ENCODE results near the gene ITIH3. TPM values are rescaled to one million over a fixed set of nuclear protein-coding genes. Genes with fewer than 3 reads are reported as not detected.

Gene ITIH3
- total and polyA plus RNA-seq, 2 of the 8 experiments (the other 6 are each of a cell fraction or from before 2014, with no cell fraction given) = not detected

DNA sequence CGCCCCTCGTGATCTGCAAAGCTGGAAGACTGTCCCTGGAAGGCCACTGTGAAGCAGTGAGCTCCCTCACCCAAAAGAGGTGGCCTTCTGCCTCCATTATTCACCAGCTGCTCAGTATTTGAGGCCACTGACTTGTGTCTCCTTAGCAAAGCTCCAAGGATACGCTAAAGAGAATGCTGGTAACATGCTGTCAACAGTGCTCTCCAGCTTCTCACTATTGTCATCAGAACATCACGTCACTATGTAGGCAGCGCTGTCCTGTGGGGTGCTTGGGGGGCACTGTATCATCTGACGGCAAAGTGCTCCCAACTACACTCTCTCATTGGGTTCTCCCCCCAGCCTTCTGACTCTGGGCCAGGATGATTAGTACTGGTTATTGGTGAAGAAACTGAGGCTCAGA is 21.6 kb downstream of the ITIH3 start (continued):
- TF ChIP-seq FOSL1 (IDR thresholded peaks at IDR 0.05; ENCODE audit: insufficient read depth, low read depth, low read length) (no peak), SP4 (IDR thresholded peaks at IDR 0.05; ENCODE audit: low read length) (no peak), KDM5A (IDR thresholded peaks at IDR 0.05; ENCODE audit: low read length) (no peak), EGR1 (IDR thresholded peaks at IDR 0.05; ENCODE audit: borderline replicate concordance, low read depth, low read length) (no peak), YY1 (IDR thresholded peaks at IDR 0.05; ENCODE audit: low read depth, low read length) (no peak), TAF7 (optimal IDR thresholded peaks at IDR 0.05; ENCODE audit: borderline replicate concordance, low read depth, low read length) (no peak)
- TF ChIP-seq, protein P1, sequence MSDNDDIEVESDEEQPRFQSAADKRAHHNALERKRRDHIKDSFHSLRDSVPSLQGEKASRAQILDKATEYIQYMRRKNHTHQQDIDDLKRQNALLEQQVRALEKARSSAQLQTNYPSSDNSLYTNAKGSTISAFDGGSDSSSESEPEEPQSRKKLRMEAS (IDR thresholded peaks at IDR 0.05) = no peak
